ENCODE measurements around the gene ABCA9.
"Not testable (repeated sequence)": the region's sequence is repeated elsewhere in the genome, so short reads cannot be mapped to it uniquely, and the experiment has no call there.

ABCA9 gene

DNA sequence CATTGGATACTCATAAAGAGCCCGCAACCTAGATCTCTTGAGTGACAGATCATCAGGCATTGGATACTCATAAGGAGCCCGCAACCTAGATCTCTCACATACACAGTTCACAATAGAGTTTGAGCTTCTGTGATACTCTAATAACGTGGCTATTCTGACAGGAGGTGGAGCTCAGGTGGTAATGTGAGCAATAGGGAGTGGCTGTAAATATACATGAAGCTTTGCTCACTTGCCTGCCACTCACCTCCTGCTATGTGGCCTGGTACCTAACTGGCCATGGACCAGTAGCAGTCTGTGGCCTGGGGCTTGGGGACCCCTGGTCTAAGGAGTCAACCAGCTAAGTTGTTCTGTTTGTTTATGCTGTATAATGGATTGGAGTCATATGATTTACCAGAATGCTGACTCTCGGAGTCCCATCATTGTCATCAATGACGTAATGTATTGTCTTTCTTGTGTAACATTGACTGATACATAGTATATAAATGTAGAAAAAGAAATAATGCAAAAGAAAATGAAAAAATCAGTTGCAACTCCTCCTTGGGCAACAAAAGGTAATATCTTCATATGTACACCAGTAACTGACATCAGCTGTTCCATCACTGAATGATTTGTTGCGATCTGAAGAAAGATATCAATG lies 17.5 kb downstream of the ABCA9 start:
- DNase-seq (ENCODE audit: low read depth): no peak

DNA sequence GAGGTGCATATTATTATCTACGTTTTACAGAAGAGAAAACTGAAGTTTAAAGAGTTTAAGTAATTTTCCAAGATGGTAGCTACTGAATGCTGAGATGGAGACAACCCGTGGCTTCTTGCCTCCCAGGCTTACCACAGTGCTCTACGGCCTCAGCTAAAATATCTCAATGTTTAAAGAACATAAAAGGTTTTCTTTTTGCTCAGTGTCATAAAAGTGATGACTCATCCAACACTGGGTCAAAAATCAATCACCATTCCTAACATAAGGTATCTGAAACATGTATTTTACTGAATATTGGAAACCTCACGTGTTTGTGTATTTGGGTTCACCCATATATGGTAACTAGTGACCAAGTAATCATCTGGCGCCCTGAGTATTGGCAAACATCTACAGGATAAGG lies 18.4 kb downstream of the ABCA9 start:
- DNase-seq (ENCODE audit: low read depth): no peak

DNA sequence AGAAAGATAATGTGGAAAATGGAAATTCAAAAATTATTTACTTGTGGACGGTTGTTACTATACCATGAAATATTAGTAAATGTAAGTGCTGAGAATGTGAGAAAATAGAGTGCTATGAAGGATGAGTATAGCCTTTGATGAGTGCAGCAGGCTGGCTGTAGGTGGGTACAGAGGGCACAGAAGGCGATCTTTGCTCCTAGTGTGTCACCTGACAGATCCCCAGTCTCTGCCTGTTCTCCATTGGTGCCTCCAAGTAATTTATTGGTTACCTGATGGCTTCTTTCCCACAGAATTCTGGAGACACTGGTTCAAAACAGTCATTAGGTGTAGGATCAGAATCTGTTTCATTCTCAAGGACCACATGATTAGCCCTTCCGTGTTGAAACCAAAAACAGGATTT lies 28.9 kb downstream of the ABCA9 start:
- no peak for DNase-seq (ENCODE audit: low read depth)

DNA sequence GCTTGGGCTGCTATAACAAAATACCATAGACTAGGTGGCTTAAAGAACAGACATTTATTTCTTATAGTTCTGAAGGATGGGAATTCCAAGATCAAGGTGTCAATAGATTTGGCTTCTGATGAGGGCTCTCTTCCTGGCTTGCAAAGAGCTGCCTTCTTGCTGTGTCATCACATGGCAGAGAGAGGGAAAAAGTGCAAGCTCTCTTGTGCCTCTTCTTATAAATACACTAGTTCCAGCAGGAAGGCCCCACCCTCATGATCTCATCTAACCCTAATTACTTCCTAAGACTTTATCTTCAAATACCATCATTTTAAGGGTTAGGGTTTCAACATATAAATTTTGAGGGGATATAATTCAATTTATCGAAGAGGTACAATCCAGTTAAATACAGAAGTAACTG lies 30.6 kb downstream of the ABCA9 start:
- no peak for DNase-seq (ENCODE audit: low read depth)

DNA sequence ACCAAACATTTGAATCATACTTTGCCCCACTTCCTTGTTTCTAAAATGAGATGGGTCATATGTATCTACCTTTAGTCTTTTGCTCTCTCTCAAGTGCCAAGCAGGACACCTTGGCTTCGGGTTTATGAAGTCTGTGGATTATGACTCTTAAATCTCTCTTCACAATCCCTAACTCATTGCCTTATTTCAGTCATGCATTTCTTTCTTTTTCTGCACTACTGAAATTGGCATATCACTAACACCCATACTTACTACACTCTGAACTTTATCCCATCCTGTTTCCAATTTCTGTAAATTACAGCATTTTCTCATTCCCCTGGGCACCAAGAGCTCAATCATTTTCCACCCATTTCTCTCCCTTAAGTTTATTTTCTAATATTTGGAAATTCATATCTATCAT lies 42.0 kb downstream of the ABCA9 start:
- DNase-seq (ENCODE audit: low read depth): no peak

DNA sequence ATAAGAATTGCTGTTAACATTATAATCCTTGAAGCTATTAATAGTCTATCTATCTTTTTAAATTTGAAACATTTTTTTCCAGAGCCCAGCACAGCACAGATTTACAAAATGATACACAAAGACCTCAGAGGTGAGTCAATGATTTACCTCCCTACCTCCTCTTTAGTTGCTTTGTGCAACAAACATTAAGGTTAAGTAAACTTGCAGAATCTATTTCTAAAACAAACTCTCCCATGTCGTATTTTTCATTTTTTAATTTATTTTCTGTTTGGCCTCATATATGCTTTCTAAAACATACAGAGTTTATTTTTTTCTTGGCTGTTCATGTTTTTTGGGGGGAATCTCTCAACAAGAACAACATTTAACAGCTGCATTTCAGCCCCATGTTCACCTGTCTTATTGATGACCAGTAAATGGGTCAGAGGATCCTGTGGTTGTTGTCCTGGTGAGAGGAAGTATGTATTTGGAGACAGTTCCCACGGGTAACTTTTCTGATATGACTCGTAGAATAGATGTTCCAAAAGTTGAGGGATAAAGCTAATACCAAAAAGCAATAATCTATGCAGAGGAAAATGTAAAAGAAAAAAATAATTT lies 42.6 kb downstream of the ABCA9 start:
- no peak for DNase-seq (ENCODE audit: low read depth)

DNA sequence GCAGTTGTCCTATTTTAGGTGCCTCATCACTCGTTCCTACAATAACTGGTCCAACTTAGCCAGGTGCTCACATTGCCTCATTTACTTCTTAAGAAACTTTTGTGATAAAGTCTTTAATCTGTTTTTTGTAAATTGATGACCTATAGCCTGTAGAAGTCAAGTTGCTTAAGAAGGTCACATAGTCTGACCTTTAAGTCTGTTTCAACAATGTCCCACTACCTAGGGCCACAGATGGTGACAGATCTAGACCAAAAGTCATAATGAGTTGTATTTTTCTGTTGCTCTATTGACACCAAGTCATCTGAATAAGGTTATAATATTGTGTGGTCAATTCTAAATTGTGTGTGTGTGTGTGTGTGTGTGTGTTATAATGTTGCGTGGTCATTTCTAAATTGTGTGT lies 45.1 kb downstream of the ABCA9 start:
- DNase-seq (ENCODE audit: low read depth): no peak

DNA sequence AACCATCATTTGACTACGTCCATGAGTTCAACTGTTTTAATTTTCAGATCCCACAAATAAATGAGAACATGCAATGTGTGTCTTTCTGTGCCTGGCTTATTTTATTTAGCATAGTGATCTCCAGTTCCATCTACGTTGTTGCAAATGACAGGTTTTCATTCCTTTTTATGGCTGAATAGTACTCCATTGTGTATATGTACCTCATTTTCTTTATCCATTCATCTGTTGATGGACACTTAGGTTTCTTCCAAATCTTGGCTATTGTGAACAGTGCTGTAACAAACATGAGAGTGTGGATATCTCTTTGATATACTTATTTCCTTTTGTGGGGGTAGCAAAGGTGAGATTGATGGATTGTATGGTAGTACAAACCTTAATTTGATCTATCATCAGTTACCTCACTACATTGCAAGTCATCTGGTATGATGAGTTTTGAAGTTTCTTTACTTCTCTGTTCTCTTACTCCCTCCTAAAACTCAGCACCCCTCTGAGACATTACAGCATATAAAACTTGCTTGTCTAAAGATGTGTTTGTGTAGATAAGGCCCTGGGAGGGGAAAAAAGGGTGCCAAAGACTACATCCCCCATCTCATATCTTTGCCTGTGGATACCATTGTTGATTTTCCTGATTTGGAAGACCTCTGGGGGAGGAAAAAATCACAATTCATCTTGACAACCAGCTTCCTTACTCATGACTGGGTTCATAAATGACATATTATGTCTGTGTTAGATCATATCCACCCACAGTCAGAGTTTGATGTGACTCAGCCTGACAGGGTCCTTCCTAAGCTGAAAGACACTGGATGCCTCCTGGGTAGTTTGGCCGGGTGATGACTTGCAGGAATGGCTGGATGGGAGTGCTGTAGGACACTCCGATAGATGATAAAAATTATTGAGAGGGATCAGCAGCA lies 47.6 kb downstream of the ABCA9 start:
- DNase-seq (ENCODE audit: low read depth): no peak

DNA sequence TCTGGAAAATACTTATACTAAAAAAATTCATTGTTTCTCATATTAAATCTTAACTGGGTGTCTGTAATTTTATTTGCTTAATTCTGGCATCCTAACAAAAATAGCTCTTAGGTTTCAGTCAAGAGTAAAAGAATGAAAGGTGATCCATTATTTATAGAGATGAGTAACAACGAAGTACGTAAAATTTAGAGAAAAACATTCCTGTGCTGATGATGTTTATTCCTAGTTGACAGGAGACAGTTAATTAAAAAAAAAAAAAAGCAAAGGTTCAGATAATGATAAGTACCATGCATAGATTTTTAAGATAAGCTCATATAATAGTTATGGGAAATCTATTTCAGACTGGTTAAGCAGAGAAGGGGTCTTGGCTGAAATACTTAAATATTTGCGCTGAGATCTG lies 50.8 kb downstream of the ABCA9 start:
- no peak for DNase-seq (ENCODE audit: low read depth)

DNA sequence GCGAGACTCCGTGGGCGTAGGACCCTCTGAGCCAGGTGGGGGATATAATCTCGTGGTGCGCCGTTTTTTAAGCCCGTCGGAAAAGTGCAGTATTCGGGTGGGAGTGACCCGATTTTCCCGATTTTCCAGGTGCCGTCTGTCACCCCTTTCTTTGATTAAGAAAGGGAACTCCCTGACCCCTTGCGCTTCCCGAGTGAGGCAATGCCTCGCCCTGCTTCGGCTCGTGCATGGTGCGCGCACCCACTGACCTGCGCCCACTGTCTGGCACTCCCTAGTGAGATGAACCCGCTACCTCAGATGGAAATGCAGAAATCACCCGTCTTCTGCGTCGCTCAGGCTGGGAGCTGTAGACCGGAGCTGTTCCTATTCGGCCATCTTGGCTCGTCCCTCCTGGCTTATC lies 56.0 kb downstream of the ABCA9 start:
- not testable (repeated sequence) for DNase-seq (ENCODE audit: low read depth)

DNA sequence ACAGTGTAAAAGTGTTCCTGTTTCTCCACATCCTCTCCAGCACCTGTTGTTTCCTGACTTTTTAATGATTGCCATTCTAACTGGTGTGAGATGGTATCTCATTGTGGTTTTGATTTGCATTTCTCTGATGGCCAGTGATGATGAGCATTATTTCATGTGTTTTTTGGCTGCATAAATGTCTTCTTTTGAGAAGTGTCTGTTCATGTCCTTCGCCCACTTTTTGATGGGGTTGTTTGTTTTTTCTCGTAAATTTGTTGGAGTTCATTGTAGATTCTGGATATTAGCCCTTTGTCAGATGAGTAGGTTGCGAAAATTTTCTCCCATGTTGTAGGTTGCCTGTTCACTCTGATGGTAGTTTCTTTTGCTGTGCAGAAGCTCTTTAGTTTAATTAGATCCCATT lies 61.0 kb downstream of the ABCA9 start:
- not testable (repeated sequence) for DNase-seq (ENCODE audit: low read depth)

DNA sequence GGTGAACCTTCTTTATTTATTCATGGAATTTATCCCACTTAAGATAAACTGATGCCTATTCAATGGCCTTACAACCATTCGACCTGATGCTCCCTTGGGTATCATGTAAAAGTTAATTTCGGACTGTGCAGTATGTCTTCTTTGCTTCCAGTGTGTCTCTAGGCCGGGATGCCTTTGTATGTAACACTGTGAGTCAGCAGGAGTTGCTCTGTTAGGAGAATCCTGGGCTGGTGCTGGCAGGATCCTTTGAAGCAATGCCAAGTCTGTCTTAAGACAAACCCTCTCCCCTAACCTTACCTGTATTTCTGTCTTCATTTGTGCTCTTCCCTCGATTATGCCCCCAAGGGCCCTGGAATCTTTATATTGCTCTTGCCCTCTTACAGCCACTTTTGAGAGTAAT lies 67.6 kb downstream of the ABCA9 start:
- no peak for DNase-seq (ENCODE audit: low read depth)

DNA sequence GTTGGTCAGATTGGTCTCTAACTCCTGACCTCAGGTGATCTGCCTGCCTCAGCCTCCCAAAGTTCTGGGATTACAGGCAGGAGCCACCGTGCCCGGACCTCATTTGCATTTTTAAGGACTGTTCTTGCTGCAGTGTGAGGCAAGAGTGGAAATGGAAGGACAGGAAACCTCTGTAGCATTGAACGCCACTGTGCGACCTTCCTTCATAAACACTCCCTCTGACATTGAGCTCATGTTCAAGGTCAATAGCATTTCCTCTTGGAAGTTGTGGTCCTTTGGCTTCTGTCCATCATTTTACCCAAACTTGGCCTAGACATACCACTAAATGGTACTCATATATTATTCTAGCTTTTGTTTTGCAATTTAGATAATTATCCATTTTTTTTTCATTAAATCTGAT lies 72.8 kb downstream of the ABCA9 start:
- DNase-seq (ENCODE audit: low read depth): no peak

DNA sequence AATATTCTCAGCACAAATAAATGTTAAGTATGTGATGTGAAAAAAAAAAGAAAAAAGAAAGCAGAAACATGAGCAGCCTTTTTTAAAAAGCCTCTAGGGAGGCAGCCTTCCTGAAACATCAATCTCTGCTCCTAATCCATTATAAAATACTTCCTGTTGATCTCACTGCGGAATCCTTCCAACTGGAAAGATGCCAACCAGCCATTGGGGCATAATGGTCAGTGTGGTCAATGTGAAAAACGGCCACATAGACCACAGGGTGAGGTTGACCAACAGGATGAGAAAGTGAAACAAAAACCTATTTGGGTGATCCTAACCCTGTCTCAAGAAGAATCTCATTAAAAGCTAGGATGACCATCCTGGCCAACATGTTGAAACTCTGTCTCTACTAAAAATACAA lies 79.4 kb downstream of the ABCA9 start:
- no peak for DNase-seq (ENCODE audit: low read depth)

DNA sequence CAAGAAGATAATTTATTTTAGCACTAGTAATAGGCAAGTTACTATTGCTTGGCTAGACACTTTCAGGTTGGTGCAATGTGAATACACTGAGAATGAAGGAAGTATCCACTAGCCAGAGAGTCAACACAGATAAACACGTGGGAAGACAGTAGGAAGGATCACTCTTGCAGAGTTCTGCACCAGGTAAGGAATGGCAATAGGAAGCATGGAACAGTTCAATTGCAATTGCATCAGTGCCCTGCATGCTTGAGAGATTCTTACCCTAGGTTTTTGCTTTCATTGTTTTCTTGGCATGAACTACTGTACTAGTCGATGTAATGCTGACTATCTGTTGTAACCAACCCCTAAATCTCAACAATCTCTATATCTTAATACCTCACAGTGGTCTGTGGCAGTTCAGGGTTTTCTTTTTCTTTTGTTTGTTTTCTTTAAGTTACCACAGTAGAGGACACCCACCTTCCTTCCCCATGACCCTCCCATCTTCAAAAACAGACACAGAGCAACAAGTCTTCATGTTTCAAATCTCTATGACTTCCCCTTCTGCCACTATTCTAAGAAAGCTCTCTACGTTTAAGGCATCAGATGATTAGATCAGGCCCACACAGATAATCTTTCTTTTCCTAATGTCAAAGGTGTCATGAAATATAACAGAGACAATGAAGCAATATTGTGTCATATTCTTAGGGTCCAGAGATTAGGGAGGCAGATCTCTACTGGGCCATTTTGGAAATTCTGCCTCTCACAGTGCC lies 87.5 kb downstream of the ABCA9 start:
- DNase-seq (ENCODE audit: low read depth): no peak

DNA sequence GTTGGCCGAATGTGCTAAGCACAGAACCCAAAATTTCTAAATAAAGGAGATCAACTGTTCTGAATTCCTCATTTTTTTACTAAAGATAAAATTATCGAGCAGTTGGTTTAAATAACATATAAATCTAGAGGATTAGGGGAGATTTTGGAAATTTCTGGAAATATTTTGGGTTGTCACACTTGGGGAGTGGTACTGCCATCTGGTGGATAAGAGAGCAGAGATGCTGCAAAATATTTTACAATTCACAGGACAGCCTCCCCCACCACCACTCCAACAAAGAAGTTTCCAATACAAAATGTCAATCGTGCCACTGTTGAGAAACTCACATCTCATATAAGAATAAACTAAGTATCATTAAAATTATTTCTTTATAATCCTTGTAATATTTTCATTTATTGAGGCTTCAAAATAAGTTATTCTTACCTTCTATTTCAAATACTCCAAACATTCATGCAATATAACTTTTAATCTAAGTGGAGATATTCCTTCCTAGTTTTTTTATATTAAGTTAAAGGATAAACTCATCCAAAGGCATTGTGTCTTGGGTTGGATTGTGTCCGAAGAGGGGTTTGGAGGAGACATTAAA lies 88.5 kb downstream of the ABCA9 start:
- DNase-seq (ENCODE audit: low read depth): no peak

DNA sequence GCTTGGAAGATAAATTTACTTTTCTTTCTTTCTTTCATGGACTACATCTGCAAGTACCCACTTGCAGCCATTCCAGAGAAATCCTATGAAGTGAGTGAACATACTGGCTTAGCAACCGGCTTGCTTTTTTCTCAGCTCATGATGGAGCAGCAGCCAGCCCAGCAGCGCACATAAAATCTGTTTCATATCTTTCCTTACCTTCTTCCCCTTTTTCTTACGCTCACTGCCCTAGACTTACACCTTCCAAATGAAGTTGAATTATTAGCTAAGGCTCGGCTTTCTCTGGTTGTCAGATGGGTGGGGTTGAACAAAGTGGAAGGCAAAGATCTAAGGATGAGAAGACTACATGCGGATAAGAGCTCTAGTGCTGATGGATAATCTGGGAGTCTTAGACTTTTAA lies 91.6 kb downstream of the ABCA9 start:
- no peak for DNase-seq (ENCODE audit: low read depth)

DNA sequence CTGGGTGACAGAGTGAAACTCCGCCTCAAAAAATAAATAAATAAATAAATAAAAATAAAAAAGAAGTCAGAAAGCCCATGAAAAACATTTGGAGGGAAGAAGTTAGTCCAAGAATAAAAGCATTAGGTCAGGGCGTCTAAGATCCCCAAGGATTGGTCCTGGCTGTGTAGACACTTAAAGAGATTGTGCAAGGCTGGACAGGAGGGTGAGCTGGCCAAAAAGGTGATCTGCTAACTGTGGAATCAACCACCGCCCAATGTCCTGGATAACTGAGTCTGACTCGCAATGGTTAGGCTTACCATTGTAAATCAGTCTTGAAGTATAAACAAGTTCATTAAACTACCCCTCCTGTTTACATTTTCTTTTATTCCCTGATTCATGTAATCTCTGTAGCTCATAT lies 96.8 kb downstream of the ABCA9 start:
- no peak for DNase-seq (ENCODE audit: low read depth)

DNA sequence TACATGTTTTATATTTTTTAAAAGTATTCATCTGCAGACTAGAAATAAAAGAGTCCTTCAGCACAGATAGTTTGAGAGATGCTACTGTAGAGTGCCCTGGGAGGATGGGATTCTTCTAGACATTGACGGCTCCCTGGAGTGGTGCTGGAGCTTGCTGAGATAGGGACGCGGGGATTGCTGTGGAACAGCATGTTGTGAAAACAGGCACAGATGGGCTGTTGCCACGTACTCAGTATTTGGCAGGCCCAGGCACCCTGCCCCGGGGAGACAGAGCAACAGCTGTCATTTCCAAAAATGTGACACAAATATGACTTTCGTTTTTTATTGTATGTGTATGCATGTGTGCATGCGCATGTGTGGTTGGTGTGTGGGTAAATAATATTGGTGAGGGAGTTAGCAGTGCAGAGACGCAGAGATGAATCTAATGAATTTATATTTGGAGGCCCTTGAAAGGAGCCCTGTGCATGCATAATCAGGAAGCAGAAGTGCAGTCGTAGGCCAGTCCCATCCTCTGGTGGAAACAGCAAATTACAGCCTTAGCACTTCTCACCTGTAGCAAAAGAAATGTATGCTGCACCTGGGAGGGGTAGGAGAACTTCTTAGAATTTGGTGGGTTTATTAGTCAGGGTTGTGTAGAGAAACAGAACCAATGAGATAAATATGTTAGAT lies 99.4 kb downstream of the ABCA9 start:
- no peak for DNase-seq (ENCODE audit: low read depth)

DNA sequence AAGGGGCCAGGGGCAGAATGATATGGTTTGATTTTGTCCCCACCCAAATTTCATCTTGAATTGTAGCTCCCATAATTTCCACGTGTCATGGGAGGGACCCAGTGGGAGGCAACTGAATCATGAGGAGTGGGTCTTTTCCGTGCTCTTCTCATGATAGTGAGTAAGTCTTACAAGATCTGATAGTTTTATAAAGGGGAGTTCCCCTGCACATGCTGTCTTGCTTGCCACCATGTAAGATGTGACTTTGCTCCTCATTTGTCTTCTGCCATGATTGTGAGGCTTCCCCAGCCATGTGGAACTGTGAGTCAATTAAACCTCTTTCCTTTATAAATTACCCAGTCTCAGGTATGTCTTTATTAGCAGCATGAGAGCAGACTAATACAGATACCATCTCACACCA lies 101.6 kb downstream of the ABCA9 start:
- DNase-seq (ENCODE audit: low read depth): not testable (repeated sequence)

DNA sequence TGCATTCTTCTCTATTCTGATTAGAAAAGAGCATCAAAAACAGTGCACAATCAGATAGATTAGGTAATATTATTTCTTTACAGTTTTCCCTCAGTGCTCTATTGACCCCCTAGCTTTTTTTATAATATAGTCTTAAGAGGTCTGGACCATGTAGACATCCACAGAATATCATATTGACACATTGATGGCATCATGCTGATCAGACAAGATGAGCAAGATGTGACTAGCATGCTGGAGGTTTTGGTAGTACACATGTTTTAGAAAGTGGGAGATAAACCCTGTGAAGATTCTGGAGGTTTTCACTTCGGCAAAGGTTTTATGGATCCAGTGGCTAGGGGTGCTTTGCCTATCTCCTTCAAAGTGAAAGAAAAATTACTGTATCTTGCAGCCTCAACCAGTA lies 102.8 kb downstream of the ABCA9 start:
- no peak for DNase-seq (ENCODE audit: low read depth)

All from stimulated activated CD4-positive, alpha-beta T cell treated with anti-CD3 and anti-CD28 coated beads, Interleukin-2, amount 100 ng/mL, for 4 hours (primary cell).